C4-2B (cell line): ENCODE measurements around the gene DCHS1.

Experiments
- ZFX ChIP-seq: fragments of 450-650 bp; IDR thresholded peaks from 2 replicates; pipeline ENCODE4 v1.6.1; 2017
- TF ChIP-seq, protein P1 (sequence below): fragments of 450-650 bp; conservative IDR thresholded peaks from 2 replicates; pipeline ENCODE4 v1.5.1; 2017; ENCODE audit warnings: mild to moderate bottlenecking

DNA sequence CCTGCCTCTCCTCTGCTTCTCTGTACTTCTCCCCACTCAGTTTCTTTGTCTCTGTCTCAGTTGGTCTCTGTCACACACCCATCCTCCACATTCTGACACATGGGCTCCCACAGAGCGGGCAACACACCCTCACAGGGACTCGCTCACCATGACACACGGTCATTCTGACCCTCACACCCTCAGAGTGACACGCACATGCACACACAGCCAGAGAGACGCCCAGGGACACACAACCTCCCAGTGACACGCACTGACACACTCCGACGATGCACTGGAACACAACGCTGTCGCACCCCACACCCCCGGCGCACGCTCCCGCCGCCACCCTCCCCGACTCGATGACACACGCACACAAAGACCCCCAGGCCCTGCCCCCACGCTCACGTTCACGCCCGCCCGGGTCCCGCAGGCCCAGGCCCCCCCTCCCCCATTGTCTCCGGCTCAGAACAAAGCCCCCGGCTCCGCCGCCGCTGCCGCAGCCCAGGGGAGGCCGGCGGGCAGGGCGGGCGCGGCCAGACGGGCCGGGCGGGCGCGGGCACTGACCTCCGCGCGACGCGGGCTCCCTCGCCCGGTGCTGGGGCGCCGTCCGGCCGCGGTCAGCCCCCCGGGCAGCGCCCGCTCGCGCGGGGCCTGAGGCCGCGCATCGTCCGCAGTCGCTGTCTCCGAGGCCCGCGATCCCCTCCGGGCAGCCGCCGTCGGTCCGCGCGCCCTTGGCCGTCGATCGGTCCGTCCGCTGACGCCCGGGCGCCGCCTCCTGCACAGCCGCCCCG lies 404 bp downstream of the DCHS1 start:
- TF ChIP-seq, protein P1, sequence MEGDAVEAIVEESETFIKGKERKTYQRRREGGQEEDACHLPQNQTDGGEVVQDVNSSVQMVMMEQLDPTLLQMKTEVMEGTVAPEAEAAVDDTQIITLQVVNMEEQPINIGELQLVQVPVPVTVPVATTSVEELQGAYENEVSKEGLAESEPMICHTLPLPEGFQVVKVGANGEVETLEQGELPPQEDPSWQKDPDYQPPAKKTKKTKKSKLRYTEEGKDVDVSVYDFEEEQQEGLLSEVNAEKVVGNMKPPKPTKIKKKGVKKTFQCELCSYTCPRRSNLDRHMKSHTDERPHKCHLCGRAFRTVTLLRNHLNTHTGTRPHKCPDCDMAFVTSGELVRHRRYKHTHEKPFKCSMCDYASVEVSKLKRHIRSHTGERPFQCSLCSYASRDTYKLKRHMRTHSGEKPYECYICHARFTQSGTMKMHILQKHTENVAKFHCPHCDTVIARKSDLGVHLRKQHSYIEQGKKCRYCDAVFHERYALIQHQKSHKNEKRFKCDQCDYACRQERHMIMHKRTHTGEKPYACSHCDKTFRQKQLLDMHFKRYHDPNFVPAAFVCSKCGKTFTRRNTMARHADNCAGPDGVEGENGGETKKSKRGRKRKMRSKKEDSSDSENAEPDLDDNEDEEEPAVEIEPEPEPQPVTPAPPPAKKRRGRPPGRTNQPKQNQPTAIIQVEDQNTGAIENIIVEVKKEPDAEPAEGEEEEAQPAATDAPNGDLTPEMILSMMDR, result no peak
- no peak for TF ChIP-seq ZFX
